Mesenchymal stem cell (in vitro differentiated cells and primary cell): ENCODE results near the gene IL1R2.

Experiments
- DNase-seq: peaks from one replicate; pipeline ENCODE4 v3.0.0-alpha.2; 2013
- H2AFZ ChIP-seq: one replicate; pipeline ENCODE4 v1.6.1; 2013; ENCODE audit warnings: low read depth, mild to moderate bottlenecking, control low read depth, inconsistent platforms, low read length, moderate library complexity
- H2AK5ac ChIP-seq: 2 replicates; pipeline ENCODE4 v1.6.1; 2013; ENCODE audit warnings: low read length, moderate library complexity, mild to moderate bottlenecking, inconsistent platforms; ENCODE audit not compliant: severe bottlenecking
- H2BK120ac ChIP-seq: one replicate; pipeline ENCODE4 v1.6.1; 2013; ENCODE audit warnings: low read depth, mild to moderate bottlenecking, inconsistent platforms, low read length, moderate library complexity
- H2BK12ac ChIP-seq, 2 experiments: one replicate each; pipeline ENCODE4 v1.6.1; 2013; ENCODE audit warnings: inconsistent platforms in 2 of 2, low read length in 2 of 2, mild to moderate bottlenecking in 2 of 2, moderate library complexity in 2 of 2, control low read depth in 1 of 2
- H2BK15ac ChIP-seq: one replicate; pipeline ENCODE4 v1.6.1; 2013; ENCODE audit warnings: mild to moderate bottlenecking, low read depth, inconsistent platforms; ENCODE audit not compliant: poor library complexity, severe bottlenecking
- H2BK5ac ChIP-seq: 2 replicates; pipeline ENCODE4 v1.6.1; 2013; ENCODE audit warnings: low read depth, mild to moderate bottlenecking, low read length, control low read depth, inconsistent platforms; ENCODE audit not compliant: poor library complexity, severe bottlenecking
- H3K14ac ChIP-seq, 2 experiments: one replicate each; pipeline ENCODE4 v1.6.1; 2013; ENCODE audit warnings: inconsistent platforms in 2 of 2, low read length in 2 of 2, control low read depth in 1 of 2, mild to moderate bottlenecking in 1 of 2, moderate library complexity in 1 of 2
- H3K18ac ChIP-seq, 2 experiments: one replicate each; pipeline ENCODE4 v1.6.1; 2013; ENCODE audit warnings: inconsistent platforms in 2 of 2, low read length in 2 of 2, control low read depth in 1 of 2, low read depth in 1 of 2, mild to moderate bottlenecking in 1 of 2
- H3K23ac ChIP-seq, 2 experiments: one replicate each; pipeline ENCODE4 v1.6.1; 2013; ENCODE audit warnings: inconsistent platforms in 2 of 2, low read length in 2 of 2, mild to moderate bottlenecking in 2 of 2, moderate library complexity in 2 of 2, control low read depth in 1 of 2
- H3K27ac ChIP-seq: 2 replicates; pipeline ENCODE4 v1.5.1; 2013; ENCODE audit warnings: mild to moderate bottlenecking, moderate library complexity, low read length, control low read depth, inconsistent platforms; ENCODE audit not compliant: poor library complexity, severe bottlenecking
- H3K27me3 ChIP-seq, 2 experiments: 2 replicates each; pipeline versions ENCODE4 v1.6.1 to v1.7.0; 2013; ENCODE audit warnings: low read length in 2 of 2, mild to moderate bottlenecking in 2 of 2, moderate library complexity in 2 of 2, control low read depth in 1 of 2, inconsistent platforms in 1 of 2; ENCODE audit not compliant: control insufficient read depth in 1 of 2, insufficient read depth in 1 of 2
- H3K36me3 ChIP-seq, 2 experiments: 2 replicates each; pipeline versions ENCODE4 v1.6.1 to v1.7.0; 2013; ENCODE audit warnings: low read length in 2 of 2, control low read depth in 1 of 2, inconsistent platforms in 1 of 2, low read depth in 1 of 2, mild to moderate bottlenecking in 1 of 2; ENCODE audit not compliant: insufficient read depth in 2 of 2, control insufficient read depth in 1 of 2
- H3K4ac ChIP-seq, 2 experiments: one replicate each; pipeline ENCODE4 v1.6.1; 2013; ENCODE audit warnings: inconsistent platforms in 2 of 2, low read length in 2 of 2, mild to moderate bottlenecking in 2 of 2, moderate library complexity in 2 of 2, control low read depth in 1 of 2, low read depth in 1 of 2
- H3K4me1 ChIP-seq: 2 replicates; pipeline ENCODE4 v1.6.1; 2013; ENCODE audit warnings: low read depth, low read length, control low read depth; ENCODE audit not compliant: control insufficient read depth, insufficient read depth
- H3K4me2 ChIP-seq: 2 replicates; pipeline ENCODE4 v1.6.1; 2013; ENCODE audit warnings: low read length, mild to moderate bottlenecking, inconsistent platforms; ENCODE audit not compliant: poor library complexity, severe bottlenecking
- H3K4me3 ChIP-seq, 2 experiments: 2 replicates each; pipeline versions ENCODE4 v1.5.1 to v1.7.0; 2013; ENCODE audit warnings: low read length in 2 of 2, mild to moderate bottlenecking in 2 of 2, control low read depth in 1 of 2, low read depth in 1 of 2; ENCODE audit not compliant: insufficient read depth in 1 of 2
- H3K79me1 ChIP-seq: replicated peaks from 2 replicates; pipeline ENCODE4 v1.6.1; 2013; ENCODE audit warnings: mild to moderate bottlenecking, control low read depth, low read length, inconsistent platforms; ENCODE audit not compliant: poor library complexity, severe bottlenecking
- H3K9ac ChIP-seq: 2 replicates; pipeline ENCODE4 v1.7.0; 2013; ENCODE audit warnings: mild to moderate bottlenecking, low read length, moderate library complexity
- H3K9me3 ChIP-seq: 2 replicates; pipeline ENCODE4 v1.7.0; 2013; ENCODE audit warnings: mild to moderate bottlenecking, low read length; ENCODE audit not compliant: control insufficient read depth
- H4K8ac ChIP-seq: one replicate; pipeline ENCODE4 v1.6.1; 2013; ENCODE audit warnings: inconsistent platforms, mild to moderate bottlenecking, low read length, moderate library complexity
- H4K91ac ChIP-seq: one replicate; pipeline ENCODE4 v1.6.1; 2013; ENCODE audit warnings: mild to moderate bottlenecking, low read length, inconsistent platforms
- WGBS: methylation state at CpG from one replicate; pipeline ENCODE4 v1.1.7; 2013; ENCODE audit warnings: mixed read lengths; 5-methylcytosine and 5-hydroxymethylcytosine counted together

Gene IL1R2

GRCh38 chr2:102033750-102034682, 42.3 kb downstream of the IL1R2 start:
- Histone ChIP-seq H4K91ac (peak overlapping the region; percentile 97), H3K18ac (peak overlapping the region; percentile 92 to 99), H3K4ac (peak overlapping the region; percentile 93 to 99), H3K4me2 (no peak overlapping the region), H3K27me3 (no peaks in the 10 kb centered on the region), H3K9ac (peak overlapping the region; percentile 9), H2BK120ac (peak overlapping the region; percentile 69), H3K36me3 (no peaks in the 10 kb centered on the region), H3K79me1 (no peaks in the 10 kb centered on the region), H2BK5ac (peak overlapping the region; percentile 66), H3K4me1 (peaks cover 12% of the 10 kb centered on the region), H3K4me3 (no peak overlapping the region), H3K9me3 (no peaks in the 10 kb centered on the region), H2AK5ac (peak overlapping the region; percentile 99), H2BK12ac (peak overlapping the region; percentile 96 to 100), H2AFZ (no peak overlapping the region), H4K8ac (peak overlapping the region; percentile 97), H3K27ac (peak overlapping the region; percentile 60), H2BK15ac (peak overlapping the region; percentile 87), H3K23ac (peak overlapping the region in 1 of 2 experiments; percentile 74), H3K14ac (peak overlapping the region in 1 of 2 experiments; percentile 61)
- DNase-seq = no peak
- WGBS = 72% methylated on average over 9 of the region's 9 CpGs

GRCh38 chr2:102034683-102035548, 43.2 kb downstream of the IL1R2 start:
- peak overlapping the region; percentile 92 to 95 for H3K18ac ChIP-seq
- peak overlapping the region in 1 of 2 experiments; percentile 74 for H3K23ac ChIP-seq
- no peak overlapping the region for H3K9ac ChIP-seq
- H3K4me2 ChIP-seq = no peak overlapping the region
- no peak overlapping the region for H3K27ac ChIP-seq
- no peak overlapping the region for H3K4me3 ChIP-seq
- no peak for DNase-seq
- 87% methylated on average over 14 of the region's 14 CpGs for WGBS
- peak overlapping the region; percentile 60 for H2AK5ac ChIP-seq
- no peaks in the 10 kb centered on the region for H3K27me3 ChIP-seq
- no peaks in the 10 kb centered on the region for H3K9me3 ChIP-seq
- H2BK15ac ChIP-seq = peak overlapping the region; percentile 52
- H4K8ac ChIP-seq = peak overlapping the region; percentile 47
- no peak overlapping the region for H2AFZ ChIP-seq
- H4K91ac ChIP-seq = peak overlapping the region; percentile 92
- no peak overlapping the region for H2BK5ac ChIP-seq
- H3K36me3 ChIP-seq = no peaks in the 10 kb centered on the region
- H3K4ac ChIP-seq = peak overlapping the region; percentile 93 to 96
- H2BK120ac ChIP-seq = peak overlapping the region; percentile 65
- H2BK12ac ChIP-seq = peak overlapping the region; percentile 96 to 99
- H3K79me1 ChIP-seq = no peaks in the 10 kb centered on the region
- peaks cover 12% of the 10 kb centered on the region for H3K4me1 ChIP-seq
- H3K14ac ChIP-seq = peak overlapping the region in 1 of 2 experiments; percentile 95

DNA sequence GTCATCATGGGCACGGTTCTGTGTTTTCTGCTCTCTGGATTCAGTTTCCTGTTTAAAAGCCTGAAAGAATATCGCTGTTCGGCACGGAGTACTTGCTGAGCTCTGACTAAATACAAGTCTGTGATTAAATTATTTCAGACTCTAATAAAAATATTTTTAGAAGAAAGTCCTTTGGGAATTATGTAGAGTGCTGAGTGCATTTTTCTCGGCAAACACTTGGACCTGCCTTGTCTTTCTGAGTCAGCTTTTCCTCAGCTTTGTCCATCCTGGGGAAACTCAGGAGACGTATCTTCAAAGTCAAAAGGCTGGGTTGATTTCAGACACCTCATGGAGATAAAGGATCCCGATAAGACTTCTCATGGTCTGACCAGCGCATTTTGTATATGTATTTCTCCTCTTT, 45.9 kb downstream of the IL1R2 start:
- WGBS = 82% methylated on average over 4 of the region's 8 CpGs
- Histone ChIP-seq H3K4me2 (no peak overlapping the region), H2BK15ac (no peak overlapping the region), H3K9me3 (no peaks in the 10 kb centered on the region), H3K9ac (peak overlapping the region; percentile 89), H3K27ac (no peak overlapping the region), H3K36me3 (no peaks in the 10 kb centered on the region), H2BK5ac (no peak overlapping the region), H3K79me1 (no peaks in the 10 kb centered on the region), H2BK12ac (peak overlapping the region; percentile 79 to 96), H3K23ac (no peak overlapping the region), H2BK120ac (peak overlapping the region; percentile 82), H3K18ac (peak overlapping the region; percentile 37 to 55), H3K14ac (no peak overlapping the region), H3K27me3 (no peaks in the 10 kb centered on the region), H2AFZ (no peak overlapping the region), H4K8ac (no peak overlapping the region), H3K4ac (peak overlapping the region in 1 of 2 experiments; percentile 19), H3K4me1 (peaks cover 15% of the 10 kb centered on the region), H2AK5ac (no peak overlapping the region), H4K91ac (no peak overlapping the region), H3K4me3 (peak overlapping the region in 1 of 2 experiments; percentile 41)
- no peak for DNase-seq
